Stomach (tissue), 9 donors: ENCODE measurements around the gene DMC1. TPM values are rescaled to one million over a fixed set of nuclear protein-coding genes. Genes with fewer than 3 reads are reported as not detected.

ENCODE experiments used
- DNase-seq, 2 donors: peaks; one replicate each; pipeline versions ENCODE4 v3.0.0 to v3.0.0-alpha.2; 2013 to 2019
- H3K27ac ChIP-seq, 5 donors: fragments of 200-600 bp in 4 of 5; sonication (generic) in 4 of 5; one replicate each; pipeline ENCODE4 v1.5.1; 2013 to 2019; ENCODE audit warnings: mild to moderate bottlenecking in 1 of 5, moderate library complexity in 1 of 5
- H3K27me3 ChIP-seq, 3 donors: fragments of 200-600 bp; sonication (generic); one replicate each; pipeline ENCODE4 v1.5.1; 2017 to 2019; ENCODE audit warnings: mixed run types in 1 of 3
- H3K36me3 ChIP-seq, 4 donors: fragments of 200-600 bp; sonication (generic); 1 replicate in 3 of 4; 2 replicates in 1 of 4; pipeline ENCODE4 v1.5.1; 2016 to 2019
- H3K4me1 ChIP-seq, 4 donors: fragments of 200-600 bp; sonication (generic); one replicate each; pipeline ENCODE4 v1.5.1; 2016 to 2019
- H3K4me3 ChIP-seq, 4 donors: fragments of 200-600 bp; sonication (generic) in 3 of 4; one replicate each; pipeline ENCODE4 v1.5.1; 2016 to 2019; ENCODE audit warnings: mild to moderate bottlenecking in 1 of 4
- H3K9me3 ChIP-seq, 4 donors: fragments of 200-600 bp; sonication (generic); one replicate each; pipeline ENCODE4 v1.5.1; 2016 to 2019
- CTCF ChIP-seq, 7 experiments: fragments of 450-650 bp in 4 of 7; fragments of 200-600 bp in 3 of 7; sonication (generic) in 3 of 7; IDR thresholded peaks; one replicate each; pipeline ENCODE4 v1.5.1; 2016 to 2019; ENCODE audit warnings: antibody characterized with exemption in 7 of 7, control low read depth in 2 of 7, mild to moderate bottlenecking in 1 of 7
- EP300 ChIP-seq: sonication (generic); formaldehyde crosslinking; IDR thresholded peaks from one replicate; pipeline ENCODE4 v1.6.1; 2017; ENCODE audit warnings: antibody characterized with exemption
- POLR2A ChIP-seq, 4 donors: fragments of 450-650 bp; IDR thresholded peaks; one replicate each; pipeline ENCODE4 v1.6.1; 2016; ENCODE audit warnings: antibody characterized with exemption in 4 of 4, control low read depth in 2 of 4, mild to moderate bottlenecking in 1 of 4, moderate library complexity in 1 of 4
- POLR2AphosphoS5 ChIP-seq, 3 donors: sonication (generic); formaldehyde crosslinking; IDR thresholded peaks; one replicate each; pipeline ENCODE4 v1.6.1; 2016; ENCODE audit warnings: antibody characterized with exemption in 3 of 3
- WGBS, 5 donors: extraction: QIAGEN DNeasy Blood & Tissue Kit in 3 of 5; methylation state at CpG; one replicate each; pipeline versions ENCODE4 v1.1.5 to v1.1.7; 2013 to 2018; 5-methylcytosine and 5-hydroxymethylcytosine counted together
- intact Hi-C: fragments of 100-400 bp; cut with DNase I; formaldehyde crosslinking; loops from one replicate; pipeline ENCODE4 v1.15.1; 2023; ENCODE audit warnings: low total_unique reads
- polyA plus RNA-seq, 3 donors: library from polyadenylated mRNA; stranded (reverse); fragments of 200-250 nt; gene quantifications; one replicate each; pipeline ENCODE4 v1.2.3, GENCODE V29; 2013
- total RNA-seq, 5 donors: library from RNA; depleted of rRNA; stranded (reverse); fragments of >200 nt; gene quantifications; one replicate each; pipeline versions ENCODE4 v1.1.0 to v1.2.3, GENCODE V29; 2014 to 2016
- donor health status: healthy with polysubstance abuse.
- donor health status: Bipolar disorder and iron deficiency.
- donor health status: healthy.

The DMC1 gene
- total and polyA plus RNA-seq, 8 donors: 0.37 to 10.1 (median 0.45) TPM; not detected in 4

GRCh38 chr22:38494939-38495338, 75.0 kb downstream of the DMC1 start:
- 88 to 95% (median 90%) methylated on average over 12 of the region's 12 CpGs for WGBS, 5 donors
- H3K4me3 ChIP-seq: no peak overlapping the region
- TF ChIP-seq EP300 (no peak), CTCF (IDR thresholded peaks at IDR 0.05) (no peak), POLR2AphosphoS5 (IDR thresholded peaks at IDR 0.05) (no peak), POLR2A (IDR thresholded peaks at IDR 0.05) (no peak)
- intact Hi-C loops: no loop called here
- H3K27me3 ChIP-seq: no peaks in the 10 kb centered on the region
- DNase-seq: no peak
- H3K36me3 ChIP-seq: peaks cover 93 to 100% (median 100%) of the 10 kb centered on the region in 4 donors
- no peaks in the 10 kb centered on the region for H3K9me3 ChIP-seq
- H3K4me1 ChIP-seq: peaks cover 14 to 86% (median 38%) of the 10 kb centered on the region in 4 donors
- H3K27ac ChIP-seq: no peak overlapping the region

GRCh38 chr22:38494498-38494897, 75.5 kb downstream of the DMC1 start:
- 24 to 50% (median 38%) methylated on average over 2 of the region's 2 CpGs for WGBS, 5 donors
- H3K4me1 ChIP-seq: peaks cover 14 to 84% (median 38%) of the 10 kb centered on the region in 4 donors
- H3K4me3 ChIP-seq: no peak overlapping the region
- no peak for DNase-seq
- intact Hi-C loops: no loop called here
- H3K9me3 ChIP-seq: no peaks in the 10 kb centered on the region
- H3K27ac ChIP-seq: no peak overlapping the region
- no peaks in the 10 kb centered on the region for H3K27me3 ChIP-seq
- peaks cover 93 to 100% (median 100%) of the 10 kb centered on the region in 4 donors for H3K36me3 ChIP-seq
- TF ChIP-seq CTCF (IDR thresholded peaks at IDR 0.05) (no peak), POLR2A (IDR thresholded peaks at IDR 0.05) (no peak), EP300 (no peak), POLR2AphosphoS5 (IDR thresholded peaks at IDR 0.05) (no peak)

- Histone ChIP-seq H3K27ac (peak overlapping the region in 4 of 5 donors; percentile 48 to 72 (median 65)), H3K9me3 (no peaks in the 10 kb centered on the region), H3K4me3 (no peak overlapping the region), H3K27me3 (no peaks in the 10 kb centered on the region), H3K36me3 (peaks cover 93 to 100% (median 100%) of the 10 kb centered on the region in 4 donors), H3K4me1 (peaks cover 5 to 83% (median 38%) of the 10 kb centered on the region in 4 donors)
- DNase-seq: no peak
- TF ChIP-seq POLR2AphosphoS5 (IDR thresholded peaks at IDR 0.05) (no peak), CTCF (IDR thresholded peaks at IDR 0.05) (no peak), POLR2A (IDR thresholded peaks at IDR 0.05) (no peak), EP300 (no peak)
- 38 to 51% (median 44%) methylated on average over 5 of the region's 5 CpGs for WGBS, 5 donors
- intact Hi-C loops: no loop called here
Measured at GRCh38 chr22:38491707-38492348, 78.2 kb downstream of the DMC1 start.

- no peak overlapping the region for H3K4me3 ChIP-seq
- peaks cover 93 to 100% (median 100%) of the 10 kb centered on the region in 4 donors for H3K36me3 ChIP-seq
- no peaks in the 10 kb centered on the region for H3K9me3 ChIP-seq
- TF ChIP-seq EP300 (no peak), POLR2AphosphoS5 (IDR thresholded peaks at IDR 0.05) (peak in 1 of 3 donors; percentile 74)
- 19 to 41% (median 26%) methylated on average over 1 of the region's 1 CpG for WGBS, 5 donors
- intact Hi-C loops: no loop called here
- DNase-seq: peak; percentile 77 to 84
- no peaks in the 10 kb centered on the region for H3K27me3 ChIP-seq
- peaks cover 5 to 74% (median 36%) of the 10 kb centered on the region in 4 donors for H3K4me1 ChIP-seq
- peak overlapping the region in 4 of 5 donors; percentile 48 to 72 (median 65) for H3K27ac ChIP-seq
Measured at GRCh38 chr22:38490915-38491314, 79.1 kb downstream of the DMC1 start.

GRCh38 chr22:38490475-38490874, 79.5 kb downstream of the DMC1 start:
- intact Hi-C loops: no loop called here
- Histone ChIP-seq H3K27me3 (no peaks in the 10 kb centered on the region), H3K36me3 (peaks cover 92 to 100% (median 100%) of the 10 kb centered on the region in 4 donors), H3K4me1 (peaks cover 3 to 71% (median 37%) of the 10 kb centered on the region in 4 donors), H3K27ac (peak overlapping the region in 4 of 5 donors; percentile 48 to 72 (median 65)), H3K9me3 (no peaks in the 10 kb centered on the region), H3K4me3 (no peak overlapping the region)
- WGBS, 5 donors: 59 to 75% (median 64%) methylated on average over 2 of the region's 2 CpGs
- TF ChIP-seq EP300 (no peak), POLR2AphosphoS5 (IDR thresholded peaks at IDR 0.05) (no peak), POLR2A (IDR thresholded peaks at IDR 0.05) (no peak), CTCF (IDR thresholded peaks at IDR 0.05) (no peak)
- no peak for DNase-seq
